Astrocyte (in vitro differentiated cells and primary cell): Measurements from ENCODE around the gene NMT2. TPM values are rescaled to one million over a fixed set of nuclear protein-coding genes. Genes with fewer than 3 reads are reported as not detected.

ENCODE experiments used
- DNase-seq: peaks from one replicate; pipeline ENCODE4 v3.0.0-alpha.2; 2010; ENCODE audit warnings: low read depth
- FAIRE-seq: peaks from 2 replicates; lab custom pipeline; 2011; peaks lifted over from hg19 to GRCh38; lab: Jason Lieb, UNC
- H2AFZ ChIP-seq: 2 replicates; pipeline ENCODE4 v1.6.0; 2012; ENCODE audit warnings: low read depth, low read length, inconsistent platforms
- H3K27ac ChIP-seq: 2 replicates; pipeline ENCODE4 v1.5.1; 2011; ENCODE audit warnings: low read depth, low read length, inconsistent platforms
- H3K27me3 ChIP-seq: 2 replicates; pipeline ENCODE4 v1.6.0; 2011; ENCODE audit warnings: low read length, inconsistent platforms; ENCODE audit not compliant: insufficient read depth
- H3K36me3 ChIP-seq: 2 replicates; pipeline ENCODE4 v1.5.1; 2011; ENCODE audit warnings: low read length, inconsistent platforms; ENCODE audit not compliant: insufficient read depth
- H3K4me1 ChIP-seq: 2 replicates; pipeline ENCODE4 v1.5.1; 2011; ENCODE audit warnings: low read length, inconsistent platforms; ENCODE audit not compliant: insufficient read depth
- H3K4me2 ChIP-seq: 2 replicates; pipeline ENCODE4 v1.6.0; 2012; ENCODE audit warnings: low read length, inconsistent platforms
- H3K4me3 ChIP-seq: 2 replicates; pipeline ENCODE4 v1.5.1; 2011; ENCODE audit warnings: low read depth, mild to moderate bottlenecking, low read length, inconsistent platforms; ENCODE audit not compliant: insufficient read depth
- H3K79me2 ChIP-seq: 2 replicates; pipeline ENCODE4 v1.6.0; 2012; ENCODE audit warnings: mild to moderate bottlenecking, low read length, inconsistent platforms; ENCODE audit not compliant: insufficient read depth
- H3K9ac ChIP-seq: 2 replicates; pipeline ENCODE4 v1.6.0; 2012; ENCODE audit warnings: mild to moderate bottlenecking, low read length, inconsistent platforms
- H3K9me3 ChIP-seq: 2 replicates; pipeline ENCODE4 v1.5.1; 2012; ENCODE audit warnings: low read depth, mild to moderate bottlenecking, low read length, inconsistent platforms; ENCODE audit not compliant: insufficient read depth
- H4K20me1 ChIP-seq: 2 replicates; pipeline ENCODE4 v1.6.0; 2012; ENCODE audit warnings: low read length, inconsistent platforms; ENCODE audit not compliant: insufficient read depth
- H3K27ac Mint-ChIP-seq: one replicate; pipeline ENCODE4 v1.8.0; 2021; ENCODE audit warnings: mild to moderate bottlenecking, mixed read lengths; ENCODE audit not compliant: unreplicated experiment
- H3K27me3 Mint-ChIP-seq: one replicate; pipeline ENCODE4 v1.8.0; 2021; ENCODE audit warnings: low read depth, mixed read lengths; ENCODE audit not compliant: unreplicated experiment
- H3K36me3 Mint-ChIP-seq: one replicate; pipeline ENCODE4 v1.8.0; 2021; ENCODE audit warnings: low read depth, mixed read lengths; ENCODE audit not compliant: unreplicated experiment
- H3K4me1 Mint-ChIP-seq: one replicate; pipeline ENCODE4 v1.8.0; 2021; ENCODE audit warnings: low read depth, mixed read lengths; ENCODE audit not compliant: unreplicated experiment
- H3K4me3 Mint-ChIP-seq: one replicate; pipeline ENCODE4 v1.8.0; 2021; ENCODE audit warnings: mild to moderate bottlenecking, moderate library complexity, mixed read lengths; ENCODE audit not compliant: unreplicated experiment
- H3K9me3 Mint-ChIP-seq: one replicate; pipeline ENCODE4 v1.8.0; 2021; ENCODE audit warnings: mild to moderate bottlenecking, mixed read lengths; ENCODE audit not compliant: unreplicated experiment
- EZH2 ChIP-seq: IDR thresholded peaks from 2 replicates; pipeline ENCODE4 v1.6.1; 2012; ENCODE audit warnings: mild to moderate bottlenecking, low read length, inconsistent platforms; ENCODE audit not compliant: insufficient read depth
- total RNA-seq: library from RNA; stranded (reverse); gene quantifications from 2 replicates; pipeline ENCODE4 v1.2.1, GENCODE V29; 2021
- TF ChIP-seq, protein P1 (sequence below): IDR thresholded peaks from 2 replicates; pipeline ENCODE4 v1.5.1; 2011; ENCODE audit warnings: low read depth, mild to moderate bottlenecking, inconsistent platforms, low read length, moderate library complexity; ENCODE audit not compliant: insufficient read depth

Gene NMT2
- total RNA-seq, 1 donor from 2014 or later, result 22.1 TPM

- Histone ChIP-seq H3K79me2 (peaks cover 6% of the 10 kb centered on the region), H3K4me2 (no peak overlapping the region), H3K4me1 (no peaks in the 10 kb centered on the region), H3K9me3 (no peaks in the 10 kb centered on the region), H3K9ac (no peak overlapping the region), H2AFZ (no peak overlapping the region), H3K4me3 (no peak overlapping the region), H3K27me3 (no peaks in the 10 kb centered on the region), H4K20me1 (peaks cover 10% of the 10 kb centered on the region), H3K27ac (no peak overlapping the region), H3K36me3 (peaks cover 19% of the 10 kb centered on the region)
- TF ChIP-seq, protein P1, sequence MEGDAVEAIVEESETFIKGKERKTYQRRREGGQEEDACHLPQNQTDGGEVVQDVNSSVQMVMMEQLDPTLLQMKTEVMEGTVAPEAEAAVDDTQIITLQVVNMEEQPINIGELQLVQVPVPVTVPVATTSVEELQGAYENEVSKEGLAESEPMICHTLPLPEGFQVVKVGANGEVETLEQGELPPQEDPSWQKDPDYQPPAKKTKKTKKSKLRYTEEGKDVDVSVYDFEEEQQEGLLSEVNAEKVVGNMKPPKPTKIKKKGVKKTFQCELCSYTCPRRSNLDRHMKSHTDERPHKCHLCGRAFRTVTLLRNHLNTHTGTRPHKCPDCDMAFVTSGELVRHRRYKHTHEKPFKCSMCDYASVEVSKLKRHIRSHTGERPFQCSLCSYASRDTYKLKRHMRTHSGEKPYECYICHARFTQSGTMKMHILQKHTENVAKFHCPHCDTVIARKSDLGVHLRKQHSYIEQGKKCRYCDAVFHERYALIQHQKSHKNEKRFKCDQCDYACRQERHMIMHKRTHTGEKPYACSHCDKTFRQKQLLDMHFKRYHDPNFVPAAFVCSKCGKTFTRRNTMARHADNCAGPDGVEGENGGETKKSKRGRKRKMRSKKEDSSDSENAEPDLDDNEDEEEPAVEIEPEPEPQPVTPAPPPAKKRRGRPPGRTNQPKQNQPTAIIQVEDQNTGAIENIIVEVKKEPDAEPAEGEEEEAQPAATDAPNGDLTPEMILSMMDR, result no peak
- no peak for TF ChIP-seq EZH2
- Mint-ChIP-seq H3K36me3 (peaks cover 19% of the 10 kb centered on the region), H3K4me3 (no peak overlapping the region), H3K27ac (no peak overlapping the region), H3K27me3 (no peaks in the 10 kb centered on the region), H3K4me1 (no peaks in the 10 kb centered on the region), H3K9me3 (peaks cover 1% of the 10 kb centered on the region)
- no peak for DNase-seq
- FAIRE-seq, result no peak
Measured at GRCh38 chr10:15136129-15137035, 32.1 kb downstream of the NMT2 start.

- no peak overlapping the region for H3K27ac ChIP-seq
- H3K79me2 ChIP-seq, result no peaks in the 10 kb centered on the region
- no peaks in the 10 kb centered on the region for H3K4me1 ChIP-seq
- no peaks in the 10 kb centered on the region for H4K20me1 ChIP-seq
- no peak overlapping the region for H3K4me3 ChIP-seq
- TF ChIP-seq EZH2, result no peak
- TF ChIP-seq, protein P1, result no peak
- H3K9me3 ChIP-seq, result no peaks in the 10 kb centered on the region
- H3K4me3 Mint-ChIP-seq, result no peak overlapping the region
- H3K27me3 Mint-ChIP-seq, result no peaks in the 10 kb centered on the region
- H3K9me3 Mint-ChIP-seq, result peaks cover 1% of the 10 kb centered on the region
- H3K27me3 ChIP-seq, result no peaks in the 10 kb centered on the region
- H3K36me3 Mint-ChIP-seq, result peaks cover 23% of the 10 kb centered on the region
- FAIRE-seq (no peak), DNase-seq (no peak)
- H3K27ac Mint-ChIP-seq, result no peak overlapping the region
- no peak overlapping the region for H3K9ac ChIP-seq
- H3K4me1 Mint-ChIP-seq, result no peaks in the 10 kb centered on the region
- H3K4me2 ChIP-seq, result no peak overlapping the region
- H2AFZ ChIP-seq, result no peak overlapping the region
- H3K36me3 ChIP-seq, result peaks cover 27% of the 10 kb centered on the region
Measured at GRCh38 chr10:15131330-15131729, 37.2 kb downstream of the NMT2 start.

- H3K4me3 Mint-ChIP-seq, result no peak overlapping the region
- H3K4me1 Mint-ChIP-seq, result peaks cover 5% of the 10 kb centered on the region
- no peak overlapping the region for H3K27ac Mint-ChIP-seq
- no peak overlapping the region for H3K4me3 ChIP-seq
- no peaks in the 10 kb centered on the region for H3K27me3 Mint-ChIP-seq
- H3K27ac ChIP-seq, result no peak overlapping the region
- H3K4me2 ChIP-seq, result no peak overlapping the region
- no peak overlapping the region for H2AFZ ChIP-seq
- TF ChIP-seq EZH2, result no peak
- TF ChIP-seq, protein P1, result no peak
- H3K27me3 ChIP-seq, result no peaks in the 10 kb centered on the region
- H3K36me3 Mint-ChIP-seq, result peaks cover 13% of the 10 kb centered on the region
- H3K9ac ChIP-seq, result no peak overlapping the region
- peaks cover 18% of the 10 kb centered on the region for H3K36me3 ChIP-seq
- no peaks in the 10 kb centered on the region for H3K79me2 ChIP-seq
- no peaks in the 10 kb centered on the region for H4K20me1 ChIP-seq
- no peaks in the 10 kb centered on the region for H3K9me3 Mint-ChIP-seq
- no peak for DNase-seq
- H3K4me1 ChIP-seq, result peaks cover 4% of the 10 kb centered on the region
- no peaks in the 10 kb centered on the region for H3K9me3 ChIP-seq
- FAIRE-seq, result no peak
Measured at GRCh38 chr10:15124908-15125307, 43.6 kb downstream of the NMT2 start.
